Mesothelial cell of epicardium (in vitro differentiated cells): Measurements from ENCODE around the gene TPM2. TPM values are rescaled to one million over a fixed set of nuclear protein-coding genes. Genes with fewer than 3 reads are reported as not detected.

Experiments used
- DNase-seq, 2 experiments: peaks; one replicate each; pipeline ENCODE4 v3.0.0; 2021; ENCODE audit warnings: low spot score in 2 of 2; ENCODE audit not compliant: unreplicated experiment in 2 of 2
- H3K27ac Mint-ChIP-seq: 2 replicates; pipeline ENCODE4 v1.8.0; 2021; ENCODE audit warnings: mixed read lengths
- H3K27me3 Mint-ChIP-seq: 2 replicates; pipeline ENCODE4 v1.8.0; 2021; ENCODE audit warnings: low read depth, mixed read lengths
- H3K36me3 Mint-ChIP-seq: 2 replicates; pipeline ENCODE4 v1.8.0; 2021; ENCODE audit warnings: mixed read lengths
- H3K4me1 Mint-ChIP-seq: 2 replicates; pipeline ENCODE4 v1.8.0; 2021; ENCODE audit warnings: mixed read lengths
- H3K4me3 Mint-ChIP-seq: 2 replicates; pipeline ENCODE4 v1.8.0; 2021; ENCODE audit warnings: mild to moderate bottlenecking, moderate library complexity, mixed read lengths
- H3K9me3 Mint-ChIP-seq: 2 replicates; pipeline ENCODE4 v1.8.0; 2021; ENCODE audit warnings: mixed read lengths
- CTCF ChIP-seq: fragments of 200-600 bp; sonication (generic); IDR thresholded peaks from one replicate; pipeline ENCODE4 v1.5.0; 2021; ENCODE audit warnings: antibody characterized with exemption; ENCODE audit not compliant: unreplicated experiment
- total RNA-seq: library from RNA; stranded (reverse); gene quantifications from 3 replicates; pipeline ENCODE4 v1.2.1, GENCODE V29; 2021

The TPM2 gene
- total RNA-seq, 1 donor from 2014 or later: 291 TPM

- Mint-ChIP-seq H3K9me3 (no peaks in the 10 kb centered on the region), H3K4me3 (peak overlapping the region; percentile 77), H3K27ac (peak overlapping the region; percentile 81), H3K4me1 (peaks cover 40% of the 10 kb centered on the region), H3K36me3 (peaks cover 3% of the 10 kb centered on the region), H3K27me3 (no peaks in the 10 kb centered on the region)
- no peak for TF ChIP-seq CTCF
- no peak for DNase-seq
These were observed 24.3 kb downstream of the TPM2 start for GRCh38 chr9:35665471-35665818.

- Mint-ChIP-seq H3K4me1 (peaks cover 40% of the 10 kb centered on the region), H3K27me3 (no peaks in the 10 kb centered on the region), H3K27ac (peak within 1 kb of the TSS; percentile 96), H3K9me3 (no peaks in the 10 kb centered on the region), H3K4me3 (peak within 1 kb of the TSS; percentile 77), H3K36me3 (peaks cover 3% of the 10 kb centered on the region)
- TF ChIP-seq CTCF: no peak
- DNase-seq: peak; percentile 76 to 85
These were observed 24.9 kb downstream of the TPM2 start, which contains the start of gene ARHGEF39 for GRCh38 chr9:35664531-35665470. ARHGEF39 (minus strand) TSS chr9:35665195; CDS start chr9:35665169, 26 bp downstream.

- Mint-ChIP-seq H3K27me3 (peaks cover 3% of the 10 kb centered on the region), H3K4me3 (no peak overlapping the region), H3K9me3 (no peaks in the 10 kb centered on the region), H3K27ac (peak overlapping the region; percentile 3), H3K36me3 (peaks cover 3% of the 10 kb centered on the region), H3K4me1 (peaks cover 43% of the 10 kb centered on the region)
- DNase-seq: no peak
- no peak for TF ChIP-seq CTCF
These were observed 27.3 kb downstream of the TPM2 start for GRCh38 chr9:35662437-35662836.

GRCh38 chr9:35661756-35662350 is 27.9 kb downstream of the TPM2 start:
- Mint-ChIP-seq H3K4me3 (no peak overlapping the region), H3K27ac (peak overlapping the region; percentile 29)
- no peak for DNase-seq

GRCh38 chr9:35660966-35661415 is 28.7 kb downstream of the TPM2 start:
- Mint-ChIP-seq H3K36me3 (peaks cover 3% of the 10 kb centered on the region), H3K27ac (peak overlapping the region; percentile 59), H3K9me3 (no peaks in the 10 kb centered on the region), H3K27me3 (peaks cover 3% of the 10 kb centered on the region), H3K4me3 (no peak overlapping the region), H3K4me1 (peaks cover 48% of the 10 kb centered on the region)
- TF ChIP-seq CTCF: no peak
- DNase-seq: no peak

More at GRCh38 chr9:35661756-35662350, 27.9 kb downstream of the TPM2 start:
- TF ChIP-seq CTCF: no peak
- Mint-ChIP-seq H3K9me3 (no peaks in the 10 kb centered on the region), H3K4me1 (peaks cover 47% of the 10 kb centered on the region), H3K27me3 (peaks cover 3% of the 10 kb centered on the region), H3K36me3 (peaks cover 3% of the 10 kb centered on the region)
